ENCODE results near the gene TTF2. TPM values are rescaled to one million over a fixed set of nuclear protein-coding genes. Genes with fewer than 3 reads are reported as not detected.

The TTF2 gene
- total RNA-seq, 4 donors from 2014 or later, result 6.6 to 12.8 (median 9.0) TPM

GRCh38 chr1:117135329-117135728 is 75.2 kb downstream of the TTF2 start:
- no peaks in the 10 kb centered on the region for H3K9me3 ChIP-seq
- WGBS, result 86% methylated on average over 2 of the region's 2 CpGs
- no peaks in the 10 kb centered on the region for H3K36me3 ChIP-seq

GRCh38 chr1:117136749-117137148 is 76.6 kb downstream of the TTF2 start:
- Histone ChIP-seq H3K4me3 (no peak overlapping the region), H3K9me3 (no peaks in the 10 kb centered on the region), H3K27me3 (no peaks in the 10 kb centered on the region), H3K27ac (replicated peaks in 1 of 4) (no peak overlapping the region), H3K4me1 (no peaks in the 10 kb centered on the region), H3K36me3 (no peaks in the 10 kb centered on the region)
- WGBS, result 87% methylated on average over 2 of the region's 2 CpGs
- DNase-seq (ENCODE audit: extremely low spot score), result no peak
- intact Hi-C loops (cut with DNase I), result no loop called here
- TF ChIP-seq CTCF (IDR thresholded peaks at IDR 0.05), result no peak
- TF ChIP-seq POLR2AphosphoS5 (IDR thresholded peaks at IDR 0.05), result no peak
- no peak for TF ChIP-seq POLR2A (IDR thresholded peaks at IDR 0.05; ENCODE audit: low read depth)
- TF ChIP-seq EP300 (IDR thresholded peaks at IDR 0.05), result no peak

More at GRCh38 chr1:117135329-117135728, 75.2 kb downstream of the TTF2 start:
- TF ChIP-seq POLR2A (IDR thresholded peaks at IDR 0.05; ENCODE audit: low read depth) (no peak), POLR2AphosphoS5 (IDR thresholded peaks at IDR 0.05) (no peak), CTCF (IDR thresholded peaks at IDR 0.05) (no peak), EP300 (IDR thresholded peaks at IDR 0.05) (no peak)
- H3K27ac ChIP-seq (replicated peaks in 1 of 4), result no peak overlapping the region
- intact Hi-C loops (cut with DNase I), result no loop called here
- no peak for DNase-seq (ENCODE audit: extremely low spot score)
- no peaks in the 10 kb centered on the region for H3K27me3 ChIP-seq
- no peak overlapping the region for H3K4me3 ChIP-seq
- H3K4me1 ChIP-seq, result no peaks in the 10 kb centered on the region

- Histone ChIP-seq H3K9me3 (no peaks in the 10 kb centered on the region), H3K36me3 (no peaks in the 10 kb centered on the region), H3K27ac (replicated peaks in 1 of 4) (no peak overlapping the region), H3K27me3 (no peaks in the 10 kb centered on the region), H3K4me1 (no peaks in the 10 kb centered on the region), H3K4me3 (no peak overlapping the region)
- intact Hi-C loops (cut with DNase I), result no loop called here
- 83% methylated on average over 3 of the region's 3 CpGs for WGBS
- TF ChIP-seq POLR2A (IDR thresholded peaks at IDR 0.05; ENCODE audit: low read depth) (no peak), CTCF (IDR thresholded peaks at IDR 0.05) (no peak), EP300 (IDR thresholded peaks at IDR 0.05) (no peak)
- no peak for DNase-seq (ENCODE audit: extremely low spot score)
Measured at GRCh38 chr1:117137281-117137855, 77.2 kb downstream of the TTF2 start.

- Histone ChIP-seq H3K4me3 (no peak overlapping the region), H3K27me3 (no peaks in the 10 kb centered on the region), H3K27ac (replicated peaks in 1 of 4) (no peak overlapping the region), H3K4me1 (no peaks in the 10 kb centered on the region), H3K9me3 (no peaks in the 10 kb centered on the region), H3K36me3 (no peaks in the 10 kb centered on the region)
- TF ChIP-seq POLR2AphosphoS5 (IDR thresholded peaks at IDR 0.05), result no peak
- no peak for TF ChIP-seq EP300 (IDR thresholded peaks at IDR 0.05)
- no peak for TF ChIP-seq CTCF (IDR thresholded peaks at IDR 0.05)
- TF ChIP-seq POLR2A (IDR thresholded peaks at IDR 0.05; ENCODE audit: low read depth), result no peak
- DNase-seq (ENCODE audit: extremely low spot score), result no peak
- 100% methylated on average over 3 of the region's 3 CpGs for WGBS
- intact Hi-C loops (cut with DNase I), result no loop called here
Measured at GRCh38 chr1:117138106-117138505, 78.0 kb downstream of the TTF2 start.

- WGBS, result 93% methylated on average over 1 of the region's 1 CpG
- no peaks in the 10 kb centered on the region for H3K9me3 ChIP-seq
- no peak overlapping the region for H3K4me3 ChIP-seq
- no peaks in the 10 kb centered on the region for H3K4me1 ChIP-seq
- no peaks in the 10 kb centered on the region for H3K27me3 ChIP-seq
- DNase-seq (ENCODE audit: extremely low spot score), result no peak
- intact Hi-C loops (cut with DNase I), result no loop called here
- TF ChIP-seq CTCF (IDR thresholded peaks at IDR 0.05) (no peak), EP300 (IDR thresholded peaks at IDR 0.05) (no peak), POLR2A (IDR thresholded peaks at IDR 0.05; ENCODE audit: low read depth) (no peak), POLR2AphosphoS5 (IDR thresholded peaks at IDR 0.05) (no peak)
- H3K27ac ChIP-seq (replicated peaks in 1 of 4), result no peak overlapping the region
- no peaks in the 10 kb centered on the region for H3K36me3 ChIP-seq
Measured at GRCh38 chr1:117138561-117138960, 78.4 kb downstream of the TTF2 start.
